ENCODE results near the gene WNT6.
A peak's percentile ranks its signal among the peaks of the same experiment; 100 is the strongest.

WNT6 gene

DNA sequence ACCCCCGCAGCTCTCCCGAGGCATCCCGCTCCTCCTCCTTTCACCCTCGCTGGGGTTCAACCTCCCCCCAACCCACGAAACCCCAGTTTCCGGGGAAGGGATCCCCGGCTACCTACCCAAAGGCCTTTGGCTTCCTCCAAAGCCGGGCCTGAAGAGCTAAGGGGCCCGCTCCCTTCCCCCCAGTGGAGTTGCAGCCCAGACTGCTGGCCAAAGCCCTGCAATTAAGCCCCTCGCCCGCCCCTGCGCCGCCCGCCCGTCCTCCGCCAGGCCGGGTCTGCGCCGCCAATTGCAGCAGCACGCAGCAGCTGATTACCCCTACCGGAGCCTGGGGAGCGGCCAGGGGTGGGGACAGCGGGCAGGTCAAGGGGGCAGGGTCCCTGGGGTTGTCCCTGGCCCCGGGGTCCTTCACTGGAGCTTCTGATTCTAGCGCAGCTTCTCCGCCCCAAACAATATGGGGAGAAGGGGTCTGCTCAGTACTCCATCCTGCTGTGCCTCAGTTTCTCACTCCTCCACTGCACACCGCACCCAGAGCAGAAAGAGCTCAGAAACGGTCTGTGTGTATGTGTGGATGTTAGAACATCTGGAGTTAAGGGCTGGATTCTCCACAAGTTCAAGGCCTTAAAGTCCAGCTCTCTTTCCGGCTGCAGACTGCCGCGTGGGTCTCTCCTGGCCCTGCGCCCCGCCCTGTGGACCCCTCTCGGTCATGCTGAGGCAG lies 37.9 kb downstream of the WNT6 start:
- Histone ChIP-seq H3K9me2 (replicated peaks; ENCODE audit: low read depth, low read length) (no peaks in the 10 kb centered on the region), H3K79me2 (ENCODE audit: insufficient read depth, low read length) (peaks cover 24% of the 10 kb centered on the region; the same call in 1 of the 2 replicates), H3K9ac (ENCODE audit: low read depth, low read length, poor library complexity, severe bottlenecking) (peak overlapping the region; percentile 44), H3K9me3 (ENCODE audit: insufficient read depth, low read depth, low read length) (no peaks in the 10 kb centered on the region), H3K4me2 (ENCODE audit: low read depth, low read length, poor library complexity, severe bottlenecking) (peak overlapping the region; percentile 97), H2AFZ (ENCODE audit: low read length) (peak overlapping the region; percentile 44), H3K4me1 (ENCODE audit: insufficient read depth, low read length, poor library complexity, severe bottlenecking) (peaks cover 45% of the 10 kb centered on the region), H3K27me3 (ENCODE audit: insufficient read depth, low read length, poor library complexity, severe bottlenecking) (no peaks in the 10 kb centered on the region), H3K4me3 (ENCODE audit: low read length, poor library complexity, severe bottlenecking) (peak overlapping the region; percentile 84), H3K36me3 (ENCODE audit: insufficient read depth, low read length) (no peaks in the 10 kb centered on the region), H4K20me1 (ENCODE audit: insufficient read depth, low read length, poor library complexity, severe bottlenecking) (no peaks in the 10 kb centered on the region), H3F3A (ENCODE audit: low read depth) (no peaks in the 10 kb centered on the region)
- TF ChIP-seq, protein P1, sequence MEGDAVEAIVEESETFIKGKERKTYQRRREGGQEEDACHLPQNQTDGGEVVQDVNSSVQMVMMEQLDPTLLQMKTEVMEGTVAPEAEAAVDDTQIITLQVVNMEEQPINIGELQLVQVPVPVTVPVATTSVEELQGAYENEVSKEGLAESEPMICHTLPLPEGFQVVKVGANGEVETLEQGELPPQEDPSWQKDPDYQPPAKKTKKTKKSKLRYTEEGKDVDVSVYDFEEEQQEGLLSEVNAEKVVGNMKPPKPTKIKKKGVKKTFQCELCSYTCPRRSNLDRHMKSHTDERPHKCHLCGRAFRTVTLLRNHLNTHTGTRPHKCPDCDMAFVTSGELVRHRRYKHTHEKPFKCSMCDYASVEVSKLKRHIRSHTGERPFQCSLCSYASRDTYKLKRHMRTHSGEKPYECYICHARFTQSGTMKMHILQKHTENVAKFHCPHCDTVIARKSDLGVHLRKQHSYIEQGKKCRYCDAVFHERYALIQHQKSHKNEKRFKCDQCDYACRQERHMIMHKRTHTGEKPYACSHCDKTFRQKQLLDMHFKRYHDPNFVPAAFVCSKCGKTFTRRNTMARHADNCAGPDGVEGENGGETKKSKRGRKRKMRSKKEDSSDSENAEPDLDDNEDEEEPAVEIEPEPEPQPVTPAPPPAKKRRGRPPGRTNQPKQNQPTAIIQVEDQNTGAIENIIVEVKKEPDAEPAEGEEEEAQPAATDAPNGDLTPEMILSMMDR (conservative IDR thresholded peaks at IDR 0.05; ENCODE audit: low read length): no peak
- TF ChIP-seq EZH2phosphoT487 (IDR thresholded peaks at IDR 0.05; ENCODE audit: borderline replicate concordance): no peak

DNA sequence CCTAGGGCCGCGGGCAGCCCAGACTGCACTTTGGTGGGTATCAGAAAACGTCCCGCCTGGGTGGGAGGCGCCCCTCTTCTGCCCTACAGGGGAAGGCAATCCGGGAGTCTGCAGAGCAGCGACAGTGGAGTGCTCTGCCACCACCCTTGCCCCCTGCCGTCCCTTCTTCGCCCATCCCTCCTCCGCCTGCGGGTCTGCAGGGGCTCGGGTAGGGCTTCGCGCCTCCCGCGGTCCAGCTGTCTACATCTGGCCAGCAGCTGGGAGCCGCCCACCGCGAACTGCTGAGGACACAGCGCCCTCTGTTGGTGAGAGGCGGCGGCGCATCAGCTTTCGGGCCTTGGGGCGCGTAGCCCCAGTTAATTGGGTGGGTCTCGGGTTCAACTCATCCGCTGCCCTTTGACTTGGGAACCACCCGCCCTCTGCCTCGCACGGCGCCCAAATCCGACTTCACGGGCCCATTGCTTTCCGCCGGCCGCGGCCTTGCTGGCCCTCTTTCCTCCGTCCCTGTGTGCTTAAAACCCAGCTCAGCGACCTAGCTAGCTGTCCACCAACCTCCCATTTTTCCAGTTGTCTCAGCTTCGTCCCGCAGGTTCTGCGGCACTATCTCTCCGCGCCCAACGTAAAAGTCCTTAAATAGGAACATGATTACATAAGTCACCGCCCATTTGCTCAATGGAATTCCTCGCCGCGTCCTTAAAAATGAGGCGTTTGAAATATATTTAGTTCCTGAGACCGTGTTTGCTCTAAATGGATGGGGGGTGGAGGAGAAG lies 38.7 kb downstream of the WNT6 start:
- Histone ChIP-seq H3K4me2 (ENCODE audit: low read depth, low read length, poor library complexity, severe bottlenecking) (peak overlapping the region; percentile 97), H3K36me3 (ENCODE audit: insufficient read depth, low read length) (no peaks in the 10 kb centered on the region), H3K9me2 (replicated peaks; ENCODE audit: low read depth, low read length) (no peaks in the 10 kb centered on the region), H3K4me1 (ENCODE audit: insufficient read depth, low read length, poor library complexity, severe bottlenecking) (peaks cover 41% of the 10 kb centered on the region), H4K20me1 (ENCODE audit: insufficient read depth, low read length, poor library complexity, severe bottlenecking) (no peaks in the 10 kb centered on the region), H3K27me3 (ENCODE audit: insufficient read depth, low read length, poor library complexity, severe bottlenecking) (no peaks in the 10 kb centered on the region), H3K4me3 (ENCODE audit: low read length, poor library complexity, severe bottlenecking) (peak overlapping the region; percentile 84), H2AFZ (ENCODE audit: low read length) (no peak overlapping the region), H3K79me2 (ENCODE audit: insufficient read depth, low read length) (peaks cover 21% of the 10 kb centered on the region; the same call in 1 of the 2 replicates), H3K9me3 (ENCODE audit: insufficient read depth, low read depth, low read length) (no peaks in the 10 kb centered on the region), H3K9ac (ENCODE audit: low read depth, low read length, poor library complexity, severe bottlenecking) (no peak overlapping the region), H3F3A (ENCODE audit: low read depth) (no peaks in the 10 kb centered on the region)
- TF ChIP-seq EZH2phosphoT487 (IDR thresholded peaks at IDR 0.05; ENCODE audit: borderline replicate concordance): no peak
- TF ChIP-seq, protein P1 (conservative IDR thresholded peaks at IDR 0.05; ENCODE audit: low read length): peak; percentile 90

DNA sequence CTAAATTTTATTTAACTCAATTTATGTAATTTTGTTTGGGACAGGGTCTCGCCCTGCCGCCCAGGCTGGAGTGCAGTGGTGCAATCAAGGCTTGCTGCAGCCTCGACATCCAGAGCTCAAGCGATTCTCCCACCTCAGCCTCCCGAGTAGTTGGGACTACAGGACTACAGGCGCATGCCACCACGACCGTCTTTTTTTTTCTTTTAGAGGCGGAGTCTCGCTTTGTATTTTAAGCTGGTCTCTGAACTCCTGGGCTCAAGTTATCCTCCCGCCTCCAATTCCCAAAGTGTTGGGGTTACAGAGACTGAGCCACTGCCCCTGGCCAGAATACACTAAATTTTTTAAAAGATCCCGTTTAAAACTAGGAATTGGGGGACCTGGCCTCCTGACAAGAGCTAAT lies 39.5 kb downstream of the WNT6 start:
- H3F3A ChIP-seq (ENCODE audit: low read depth): no peaks in the 10 kb centered on the region
- no peak overlapping the region for H2AFZ ChIP-seq (ENCODE audit: low read length)
- no peaks in the 10 kb centered on the region for H3K36me3 ChIP-seq (ENCODE audit: insufficient read depth, low read length)
- no peak overlapping the region for H3K9ac ChIP-seq (ENCODE audit: low read depth, low read length, poor library complexity, severe bottlenecking)
- no peak overlapping the region for H3K4me3 ChIP-seq (ENCODE audit: low read length, poor library complexity, severe bottlenecking)
- peaks cover 33% of the 10 kb centered on the region for H3K4me1 ChIP-seq (ENCODE audit: insufficient read depth, low read length, poor library complexity, severe bottlenecking)
- H4K20me1 ChIP-seq (ENCODE audit: insufficient read depth, low read length, poor library complexity, severe bottlenecking): no peaks in the 10 kb centered on the region
- no peak for TF ChIP-seq EZH2phosphoT487 (IDR thresholded peaks at IDR 0.05; ENCODE audit: borderline replicate concordance)
- no peak overlapping the region for H3K4me2 ChIP-seq (ENCODE audit: low read depth, low read length, poor library complexity, severe bottlenecking)
- H3K9me2 ChIP-seq (replicated peaks; ENCODE audit: low read depth, low read length): no peaks in the 10 kb centered on the region
- no peaks in the 10 kb centered on the region for H3K9me3 ChIP-seq (ENCODE audit: insufficient read depth, low read depth, low read length)
- H3K79me2 ChIP-seq (ENCODE audit: insufficient read depth, low read length): peaks cover 13% of the 10 kb centered on the region; the same call in 1 of the 2 replicates
- no peaks in the 10 kb centered on the region for H3K27me3 ChIP-seq (ENCODE audit: insufficient read depth, low read length, poor library complexity, severe bottlenecking)

Data from Loucy (cell line).